Activated effector memory CD4-positive, alpha-beta T cell treated with anti-CD3 and anti-CD28 coated beads, Interleukin-2, amount 50 U/mL, for 16 hours (primary cell): ENCODE data around the gene SLC29A2.
"Not testable (repeated sequence)": the region's sequence is repeated elsewhere in the genome, so short reads cannot be mapped to it uniquely, and the experiment has no call there.

ENCODE experiments used
- DNase-seq: peaks from one replicate; pipeline ENCODE4 v3.0.0-alpha.2; 2020

Gene SLC29A2

DNA sequence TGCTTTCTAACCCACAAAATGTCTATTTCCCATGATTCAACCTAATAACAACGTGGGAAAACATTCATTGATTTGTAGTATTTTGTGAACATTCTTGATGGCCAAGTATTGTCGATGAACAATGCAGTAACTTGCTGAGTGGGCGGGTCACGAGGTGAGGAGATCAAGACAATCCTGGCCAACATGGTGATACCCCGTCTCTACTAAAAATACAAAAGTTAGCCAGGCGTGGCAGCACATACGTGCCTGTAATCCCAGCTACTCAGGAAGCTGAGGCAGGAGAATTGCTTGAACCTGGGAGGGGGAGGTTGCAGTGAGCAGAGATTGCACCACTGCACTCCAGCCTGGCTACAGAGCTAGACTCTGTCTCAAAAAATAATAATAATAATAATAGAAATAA is 8.7 kb upstream of the SLC29A2 start:
- not testable (repeated sequence) for DNase-seq

DNA sequence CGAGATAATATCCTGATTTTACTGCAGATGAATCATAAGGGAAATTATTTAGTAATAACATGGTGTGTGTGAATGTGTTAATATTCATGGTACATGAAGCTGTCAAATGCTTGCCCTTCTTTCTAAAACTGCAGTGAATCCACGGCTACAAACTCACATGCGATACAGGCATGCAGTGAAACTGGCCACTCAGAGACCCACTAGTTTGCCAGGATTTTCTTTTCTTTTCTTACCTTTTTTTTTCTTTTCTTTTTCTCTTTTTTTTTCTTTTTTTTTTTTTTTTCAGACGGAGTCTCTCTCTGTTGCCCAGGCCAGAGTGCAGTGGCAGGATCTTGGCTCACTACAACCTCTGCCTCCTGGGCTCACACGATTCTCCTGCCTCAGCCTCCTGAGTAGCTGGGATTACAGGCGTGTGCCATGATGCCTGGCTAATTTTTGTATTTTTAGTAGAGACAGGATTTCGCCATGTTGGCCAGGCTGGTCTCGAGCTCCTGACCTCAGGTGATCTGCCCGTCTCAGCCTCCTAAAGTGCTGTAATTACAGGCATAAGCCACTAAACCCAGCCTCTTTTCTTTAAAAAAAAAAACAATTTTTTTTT is 2.2 kb upstream of the SLC29A2 start:
- not testable (repeated sequence) for DNase-seq

DNA sequence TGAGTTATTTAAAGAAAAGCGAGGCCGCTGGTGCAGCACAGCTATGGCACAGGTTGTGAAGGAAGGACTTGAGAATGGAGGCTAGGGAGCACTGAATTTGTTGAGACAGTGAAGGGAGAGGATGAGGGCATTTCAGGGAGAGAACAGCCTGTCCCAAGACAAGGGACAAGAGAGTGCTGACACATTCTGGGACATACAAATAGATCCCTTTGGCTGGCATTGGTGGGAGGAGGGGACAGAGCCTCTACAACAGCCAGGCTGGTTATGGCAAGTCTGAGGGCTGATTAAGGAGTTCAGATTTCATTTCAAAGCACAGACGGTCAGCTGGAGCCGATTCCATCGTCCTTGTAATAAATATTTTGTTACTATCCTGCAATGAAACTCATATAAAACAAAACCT is 1.7 kb upstream of the SLC29A2 start:
- DNase-seq: no peak

DNA sequence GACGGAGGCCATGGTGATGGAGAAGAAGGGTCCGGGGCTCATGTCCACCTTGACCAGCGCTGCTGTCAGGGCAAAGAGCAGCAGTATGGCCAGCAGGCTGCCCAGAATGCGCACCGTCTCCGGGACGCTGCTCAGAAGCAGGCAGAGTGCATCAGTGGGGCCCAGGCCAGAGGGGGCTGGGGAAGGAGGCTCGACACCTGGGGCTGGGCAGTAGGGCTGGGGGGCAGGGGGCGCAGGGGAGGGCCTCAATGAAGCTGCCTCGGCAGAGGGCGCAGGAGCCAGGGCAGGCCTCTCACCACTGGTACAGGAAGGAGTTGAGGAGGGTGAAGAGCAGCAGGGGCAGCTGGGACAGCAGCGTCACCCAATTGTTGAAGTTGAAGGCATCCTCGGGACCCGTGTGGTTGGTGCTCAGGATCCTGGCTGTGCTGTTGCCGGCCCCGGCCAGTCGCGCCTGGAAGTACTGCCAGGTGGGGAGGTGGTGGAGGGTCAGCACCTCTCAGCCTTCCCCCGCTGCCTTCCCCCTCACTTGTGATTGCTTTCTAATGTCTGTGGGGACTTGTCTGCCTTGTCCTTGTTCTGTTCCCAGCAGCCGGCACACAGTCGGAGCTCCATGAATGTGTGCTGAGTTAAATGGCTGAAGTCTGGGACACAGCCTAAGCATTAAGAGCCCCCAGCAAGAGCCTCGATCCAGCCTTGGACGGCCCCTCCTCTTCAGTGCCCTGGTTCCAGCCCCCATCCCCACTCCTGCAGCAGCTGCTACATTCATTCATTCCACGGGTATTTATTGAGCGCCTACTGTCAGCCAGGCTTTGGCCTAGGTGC is 2.3 kb downstream of the SLC29A2 start:
- no peak for DNase-seq

DNA sequence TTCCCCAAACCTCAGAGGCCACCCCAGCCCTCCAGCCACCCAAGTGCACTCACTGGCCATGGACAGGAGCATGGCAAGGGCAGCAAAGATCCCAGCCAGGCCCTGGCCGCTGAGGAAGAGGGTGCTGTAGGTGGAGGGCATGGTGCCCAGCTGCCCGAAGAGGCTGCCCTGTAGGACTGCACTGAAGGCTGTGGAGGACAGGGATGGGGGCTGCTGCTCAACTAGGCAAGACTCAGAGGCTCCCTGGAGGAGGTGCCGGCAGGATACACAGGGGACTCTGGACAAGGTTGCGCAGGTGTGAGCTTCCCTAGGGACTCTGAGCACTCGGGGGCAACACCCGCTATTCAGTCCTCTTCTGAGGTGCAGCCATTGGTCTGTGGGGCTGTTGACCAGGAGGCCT is 3.1 kb downstream of the SLC29A2 start:
- no peak for DNase-seq

DNA sequence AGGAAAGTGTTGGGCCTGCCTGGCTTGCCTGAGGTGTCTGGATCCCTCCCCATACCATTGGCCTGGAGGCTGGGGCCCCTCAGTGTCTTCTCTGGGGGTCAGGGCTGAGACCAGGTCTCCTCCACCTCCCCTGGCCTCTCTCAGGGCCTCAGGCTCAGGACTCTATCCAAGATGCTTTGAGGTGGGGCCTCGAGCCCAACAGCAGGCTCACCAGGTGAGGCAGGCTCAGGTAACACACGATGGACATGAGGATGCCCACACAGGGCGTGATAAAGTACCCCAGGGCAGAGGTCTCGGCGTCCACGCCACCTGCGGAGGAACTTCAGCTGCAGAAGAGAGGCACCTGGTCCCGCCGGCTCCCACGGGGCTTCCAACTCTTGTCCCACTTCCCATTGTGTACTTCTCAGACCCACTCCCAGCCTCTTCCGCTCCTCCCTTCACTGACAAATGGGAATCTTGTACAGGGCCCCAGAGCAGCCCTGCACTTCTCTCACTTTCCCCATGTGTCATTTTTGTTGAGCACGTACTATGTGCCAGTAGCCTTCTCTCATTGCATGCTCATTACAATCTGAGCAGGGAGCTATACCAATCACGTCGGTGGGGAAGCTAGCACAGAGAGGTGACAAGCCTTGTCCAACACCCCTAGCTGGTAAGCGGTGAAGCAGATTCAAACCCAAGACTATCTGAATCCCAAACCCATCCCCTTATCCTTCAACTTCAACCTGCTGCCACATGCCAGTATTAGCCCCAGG is 3.8 kb downstream of the SLC29A2 start:
- DNase-seq: no peak

DNA sequence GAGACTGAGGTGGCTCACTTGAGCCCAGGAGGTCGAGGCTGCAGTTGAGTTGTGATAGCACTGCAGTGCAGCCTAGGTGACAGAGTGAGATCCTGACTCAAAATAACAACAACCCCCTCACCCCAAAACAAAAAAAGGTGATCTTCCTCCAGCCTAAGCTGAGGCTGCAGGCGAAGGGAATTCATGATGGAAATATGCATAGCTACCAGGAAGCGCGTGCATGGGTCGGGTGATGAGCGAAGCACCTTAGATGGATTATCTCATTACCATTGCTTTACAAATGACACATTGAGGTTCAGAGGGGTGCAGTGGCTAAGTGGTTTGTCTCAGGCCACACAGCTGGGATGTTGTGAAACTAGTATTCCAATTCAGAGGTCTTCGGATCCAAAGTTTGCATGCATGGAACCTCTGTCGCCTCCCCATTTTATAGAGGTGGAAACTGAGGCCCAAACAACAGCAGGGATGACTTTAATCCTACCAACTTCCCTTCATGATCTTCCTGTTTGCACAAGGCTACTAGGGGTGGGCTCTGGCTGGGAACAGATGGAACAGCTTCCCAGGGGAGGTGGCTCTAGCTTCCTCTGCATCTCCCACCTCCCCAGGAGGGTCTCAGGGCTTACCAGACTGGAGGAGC is 4.6 kb downstream of the SLC29A2 start:
- DNase-seq: no peak

DNA sequence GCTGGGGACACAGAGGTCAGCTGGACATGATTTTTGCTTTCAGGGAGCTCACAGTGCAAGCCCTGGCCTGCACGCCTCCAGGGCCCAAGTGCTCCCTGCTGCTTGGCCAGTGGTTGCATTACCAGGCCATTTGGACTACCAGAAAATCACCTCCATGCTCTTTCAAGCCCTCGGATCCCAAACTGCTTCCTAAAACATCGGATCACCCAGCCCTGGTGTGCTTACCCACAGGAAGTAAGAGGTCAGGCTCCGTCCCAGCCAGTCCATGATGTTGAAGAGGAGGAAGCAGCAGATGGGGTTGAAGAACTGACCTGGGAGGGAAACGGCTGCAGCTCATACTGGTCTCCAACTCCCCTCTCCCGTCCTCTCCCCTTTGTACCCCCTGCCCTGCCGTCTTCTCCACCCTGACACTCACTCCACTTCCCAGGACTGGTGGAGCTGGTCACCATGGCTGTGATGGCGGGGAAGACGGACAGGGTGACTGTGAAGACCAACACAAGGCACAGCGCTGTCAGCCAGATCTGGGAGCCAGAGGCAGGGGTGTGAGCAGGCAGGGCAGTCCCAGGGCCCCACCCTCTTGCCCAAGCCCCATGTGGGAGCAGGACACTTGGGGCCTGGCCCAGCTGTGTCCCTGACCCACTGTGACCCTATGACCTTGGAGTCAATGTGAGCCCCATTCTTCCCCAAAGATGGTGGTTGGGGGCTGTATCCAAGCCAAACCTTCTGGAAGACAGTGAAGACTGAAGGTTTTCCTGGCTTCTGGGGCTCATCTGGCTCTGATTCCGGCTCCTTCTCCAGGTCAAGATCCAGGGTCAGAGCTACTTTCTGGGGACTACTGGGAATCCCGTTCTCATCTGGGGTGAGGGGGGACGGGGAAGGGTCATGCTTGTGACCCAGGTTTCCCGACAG is 5.6 kb downstream of the SLC29A2 start:
- no peak for DNase-seq

DNA sequence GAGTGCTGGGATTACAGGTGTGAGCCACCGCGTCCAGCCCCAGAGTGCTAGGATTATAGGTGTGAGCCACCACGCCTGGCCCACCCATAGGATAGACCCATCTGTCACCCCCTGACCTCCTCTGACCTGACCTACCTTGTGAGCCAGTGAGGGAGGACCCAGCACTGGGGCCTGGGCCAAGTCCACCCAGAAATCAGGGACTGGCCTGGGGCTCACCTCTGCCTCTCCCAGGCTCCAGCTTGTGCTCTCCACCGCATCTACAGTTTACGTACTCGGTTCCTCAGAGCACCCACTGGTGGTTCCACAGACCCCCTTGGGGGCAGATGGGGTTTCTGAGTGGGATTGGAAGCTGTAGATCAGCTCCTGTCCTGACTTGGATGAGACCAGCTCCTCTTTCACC is 6.4 kb downstream of the SLC29A2 start:
- DNase-seq: no peak

DNA sequence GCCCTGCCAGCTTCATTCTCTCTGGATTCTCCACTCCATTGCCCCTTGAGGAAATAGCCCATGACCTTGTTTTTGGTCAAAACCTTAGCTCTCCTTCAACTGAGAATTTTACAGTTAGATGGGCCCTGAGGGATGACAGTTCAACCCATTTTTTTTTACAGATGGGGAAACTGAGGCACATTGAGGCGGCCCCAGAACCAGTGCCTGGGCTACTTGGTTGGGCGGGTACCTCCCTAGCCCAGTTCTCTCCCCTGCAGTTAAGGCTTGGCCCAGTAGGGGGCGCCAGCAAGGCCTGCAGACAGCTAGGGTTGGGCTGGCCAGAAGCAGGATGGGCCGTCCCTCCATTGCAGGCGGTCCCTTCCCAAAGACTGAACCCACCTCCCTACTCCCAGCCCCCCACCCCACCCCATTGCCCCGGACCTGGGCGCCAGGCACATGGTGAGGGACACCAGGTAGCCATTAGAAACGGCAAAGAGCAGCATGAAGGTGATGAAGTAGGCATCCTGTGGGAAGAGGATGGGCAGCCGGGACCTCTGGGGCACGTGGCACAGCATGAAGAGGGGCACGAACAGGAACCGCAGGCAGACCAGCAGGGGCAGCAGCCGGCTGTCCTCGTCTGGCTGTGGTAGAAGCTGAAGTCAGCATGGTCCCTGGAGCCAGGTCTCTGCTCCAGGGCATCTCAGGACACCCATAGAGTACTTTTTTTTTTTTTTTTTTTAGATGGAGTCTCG is 7.6 kb downstream of the SLC29A2 start:
- peak; percentile 90 for DNase-seq

DNA sequence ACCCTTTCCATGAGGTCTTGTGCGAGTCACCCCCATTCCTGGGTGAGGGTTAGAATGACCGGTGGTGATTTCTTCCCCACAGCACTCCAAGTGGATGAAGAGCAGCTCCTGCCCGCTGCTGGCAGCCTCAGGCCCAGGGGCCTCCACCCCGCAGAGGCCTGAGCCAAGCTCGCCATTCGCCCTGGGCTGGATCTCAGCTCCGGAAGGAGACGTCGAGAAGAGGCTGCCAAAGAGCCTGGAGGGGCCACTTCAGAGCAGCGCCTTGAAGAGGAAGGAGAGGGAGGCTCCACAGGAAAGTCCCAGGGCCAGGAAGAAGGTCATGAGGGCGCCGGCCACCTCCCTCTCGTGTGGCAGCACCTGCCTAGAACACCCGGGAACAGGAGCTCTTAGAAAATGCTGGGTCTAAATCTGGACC is 8.4 kb downstream of the SLC29A2 start:
- DNase-seq: no peak

DNA sequence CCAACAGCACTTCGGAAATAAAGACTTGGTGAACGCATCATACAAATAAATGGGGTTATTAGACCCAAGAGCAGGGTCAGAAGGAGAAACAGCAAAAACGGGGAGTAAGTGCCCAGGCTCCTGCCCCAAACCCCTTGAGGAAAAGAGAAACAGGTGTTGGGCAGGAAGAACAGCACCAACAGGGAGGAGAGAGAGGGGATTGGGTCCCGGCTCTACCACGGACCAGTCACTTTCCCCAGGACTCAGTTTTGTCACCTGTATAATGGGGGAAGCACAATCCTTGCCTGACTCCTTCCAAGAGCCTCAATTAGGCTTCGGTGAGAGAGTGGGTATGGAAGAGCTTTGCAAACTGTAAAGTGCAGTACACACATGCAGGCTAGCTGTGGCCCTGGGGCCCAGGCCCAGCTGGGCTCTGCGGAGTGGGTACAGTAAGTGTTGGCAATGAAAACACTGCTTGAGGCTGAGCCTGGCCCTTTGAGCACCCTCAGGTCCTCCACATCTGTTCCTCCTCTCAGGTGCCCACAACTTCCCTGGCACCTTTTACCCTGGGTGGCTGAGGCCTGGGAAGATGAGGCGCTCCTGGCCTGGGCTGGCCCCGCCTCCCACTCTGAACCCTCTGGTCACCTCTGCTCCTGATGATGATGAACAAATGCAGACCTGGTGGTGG is 8.9 kb downstream of the SLC29A2 start:
- no peak for DNase-seq

DNA sequence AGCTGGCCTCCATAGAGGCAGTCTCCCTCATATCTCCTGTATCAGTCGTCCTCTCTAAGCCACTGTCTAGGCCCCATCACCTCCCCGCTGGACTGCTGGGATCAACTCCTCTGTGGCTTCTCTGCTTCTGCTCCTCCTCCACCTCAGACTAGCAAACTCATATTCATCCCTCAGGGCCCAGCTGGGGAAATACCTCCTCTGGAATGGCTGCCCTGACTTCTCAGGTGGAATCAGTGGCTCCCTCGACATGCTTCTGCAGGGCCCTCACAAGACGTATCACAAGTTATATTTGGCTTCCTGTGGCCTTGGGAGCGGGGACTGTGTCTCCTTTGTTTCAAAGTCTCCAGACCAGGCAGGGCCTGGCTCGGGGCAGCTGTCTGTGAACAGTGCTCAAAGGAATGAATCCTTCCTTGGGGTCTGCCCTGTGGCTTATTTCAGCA is 10.0 kb downstream of the SLC29A2 start:
- no peak for DNase-seq

DNA sequence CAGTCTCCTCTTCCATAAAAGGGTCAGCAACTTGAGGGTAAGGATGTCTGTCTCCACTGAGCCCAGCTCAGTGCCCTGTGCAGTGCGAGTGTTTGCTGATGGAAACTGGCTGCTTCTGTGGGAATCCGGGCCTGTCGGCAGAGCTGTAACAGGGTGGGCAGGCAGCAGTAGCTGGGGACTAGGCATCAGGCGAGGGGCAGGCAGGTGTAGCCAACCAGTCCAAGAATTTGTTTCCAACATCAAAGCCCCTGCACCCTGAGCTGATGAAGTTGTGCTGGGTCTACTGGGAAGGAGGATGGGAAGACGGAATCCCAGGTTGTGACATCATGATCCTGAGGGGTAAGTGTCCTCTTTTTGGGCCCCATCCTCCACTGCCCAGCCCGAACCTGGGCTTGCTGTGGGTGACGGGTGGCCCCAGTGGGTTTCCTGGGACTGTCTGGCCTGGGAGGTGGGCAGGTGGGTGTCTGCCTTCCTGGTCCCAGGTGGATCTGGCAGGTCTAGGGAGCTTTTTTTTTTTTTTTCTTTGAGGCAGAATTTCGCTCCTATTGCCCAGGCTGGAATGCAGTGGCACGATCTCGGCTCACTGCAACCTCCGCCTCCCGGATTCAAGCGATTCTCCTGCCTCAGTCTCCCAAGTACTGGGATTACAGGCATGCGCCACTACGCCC is 11.0 kb downstream of the SLC29A2 start:
- no peak for DNase-seq

DNA sequence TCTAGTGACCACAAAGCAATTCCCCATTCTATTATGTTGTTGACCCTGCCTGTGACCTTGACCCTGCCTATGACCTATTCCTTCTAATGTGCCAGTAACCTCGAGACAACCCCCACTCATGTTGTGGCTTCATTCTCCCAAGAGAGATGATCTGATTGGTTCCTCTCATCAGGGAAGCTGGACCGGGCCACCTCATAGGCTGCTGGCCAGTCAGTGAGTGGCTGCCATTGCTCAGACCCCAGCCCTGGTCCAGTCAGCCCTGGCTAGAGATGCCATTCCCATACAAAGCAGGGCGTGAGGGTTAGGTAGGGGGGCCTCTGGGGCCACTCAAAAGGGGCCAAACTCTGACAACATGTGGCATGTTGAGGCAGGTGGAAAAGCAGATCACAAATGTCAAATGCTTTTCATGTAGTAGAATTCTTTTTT is 11.9 kb downstream of the SLC29A2 start:
- no peak for DNase-seq

DNA sequence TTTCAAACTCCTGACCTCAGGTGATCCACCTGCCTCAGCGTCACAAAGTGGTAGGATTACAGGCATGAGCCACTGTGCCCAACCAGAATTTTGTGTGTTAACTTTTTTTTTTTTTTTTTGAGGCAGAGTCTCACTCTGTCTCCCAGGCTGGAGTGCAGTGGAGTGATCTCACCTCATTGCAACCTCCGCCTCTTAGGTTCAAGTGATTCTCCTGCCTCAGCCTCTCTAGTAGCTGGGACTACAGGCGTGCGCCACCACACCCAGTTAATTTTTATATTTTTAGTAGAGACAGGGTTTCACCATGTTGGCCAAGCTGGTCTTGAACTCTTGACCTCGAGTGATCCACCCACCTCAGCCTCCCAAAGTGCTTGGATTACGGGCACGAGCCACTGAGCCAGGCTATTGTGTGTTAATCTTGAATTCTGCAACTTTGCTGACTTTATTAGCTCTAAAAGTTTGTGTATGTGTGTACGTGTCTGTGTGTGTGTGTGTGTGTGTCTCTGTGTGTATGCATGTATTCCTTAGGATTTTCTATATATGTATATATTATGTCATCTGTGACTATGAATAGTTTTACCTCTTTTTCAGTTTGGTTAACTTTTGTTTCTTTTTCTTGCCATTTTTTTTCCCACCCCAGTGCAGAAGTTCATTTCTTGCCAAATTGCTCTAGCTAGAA is 20.9 kb downstream of the SLC29A2 start:
- not testable (repeated sequence) for DNase-seq

DNA sequence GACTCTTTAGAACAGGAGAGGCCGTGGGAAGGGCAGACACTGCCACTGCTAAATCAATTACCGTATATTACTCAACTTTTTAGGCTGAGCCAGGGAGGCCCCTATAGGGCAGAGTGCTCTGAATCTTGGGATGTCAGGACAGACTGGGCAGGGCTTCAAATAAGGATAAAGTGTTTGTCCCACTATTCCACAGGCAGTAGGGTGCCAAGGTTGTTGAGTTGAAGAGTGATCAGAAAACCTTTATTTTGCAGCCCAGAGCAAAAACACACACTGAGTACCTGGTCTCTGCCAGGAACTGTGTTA is 22.5 kb downstream of the SLC29A2 start:
- no peak for DNase-seq

DNA sequence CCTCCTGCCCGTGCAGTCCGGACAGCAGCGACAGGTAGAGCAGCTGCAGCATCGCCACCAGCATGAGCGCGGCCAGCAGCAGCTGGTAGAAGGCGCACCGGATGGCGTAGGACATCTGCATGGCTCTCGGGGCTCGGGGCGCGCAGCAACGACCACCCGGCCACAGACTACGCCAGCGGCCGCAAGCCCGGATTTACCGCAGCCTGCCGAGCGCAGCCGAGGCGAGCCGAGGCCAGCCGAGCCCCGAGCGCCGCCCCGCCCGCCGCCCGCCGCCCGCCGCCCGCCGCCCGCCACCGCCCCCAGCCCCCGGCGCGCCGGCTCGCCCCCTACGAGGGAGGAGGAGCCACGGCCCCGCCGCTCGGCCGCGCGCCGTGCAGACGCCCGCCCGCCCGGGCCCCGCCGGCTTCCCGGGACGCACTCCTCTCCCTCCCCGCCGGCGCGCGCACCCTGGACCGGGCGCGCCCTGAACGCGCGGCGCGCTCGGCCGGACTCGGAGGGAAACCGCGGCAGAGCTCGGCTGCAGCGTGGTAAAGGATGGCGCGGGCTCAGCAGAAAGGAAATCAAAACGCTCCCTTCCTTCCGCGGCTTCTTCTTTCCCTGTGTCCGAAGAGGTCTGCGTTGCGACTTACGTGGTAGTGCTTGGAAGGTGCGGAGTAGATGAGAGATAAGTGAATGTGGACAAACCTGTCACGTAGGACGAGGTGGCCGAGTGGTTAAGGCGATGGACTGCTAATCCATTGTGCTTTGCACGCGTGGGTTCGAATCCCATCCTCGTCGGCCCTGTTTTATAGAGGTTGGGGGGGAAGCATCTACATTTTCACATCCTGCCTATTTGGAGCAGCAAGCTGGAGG is 23.9 kb downstream of the SLC29A2 start, which contains the start of gene B4GAT1:
Gene B4GAT1 (minus strand): TSS at position 205 of the 852 bp plus-strand sequence. CDS start 84 bp downstream, at position 121.
- DNase-seq: peak; percentile 91
